MM.1S (cell line): ENCODE results near the gene TCF12.

Experiments used
- EZH2 ChIP-seq: fragments of 300-600 bp; sonication (generic); optimal IDR thresholded peaks from 2 replicates; pipeline ENCODE3; 2017; ENCODE audit warnings: low read depth, mild to moderate bottlenecking, antibody characterized with exemption, low read length, mixed read lengths
- EZH2phosphoT487 ChIP-seq: fragments of 300-600 bp; sonication (generic); IDR thresholded peaks from 2 replicates; pipeline ENCODE4 v1.6.1; 2018; ENCODE audit warnings: antibody characterized with exemption, low read length
- TF ChIP-seq, protein P1 (sequence below): fragments of 300-600 bp; sonication (generic); IDR thresholded peaks from 2 replicates; pipeline ENCODE4 v1.5.1; 2016; ENCODE audit warnings: antibody characterized with exemption, low read length, mixed read lengths

DNA sequence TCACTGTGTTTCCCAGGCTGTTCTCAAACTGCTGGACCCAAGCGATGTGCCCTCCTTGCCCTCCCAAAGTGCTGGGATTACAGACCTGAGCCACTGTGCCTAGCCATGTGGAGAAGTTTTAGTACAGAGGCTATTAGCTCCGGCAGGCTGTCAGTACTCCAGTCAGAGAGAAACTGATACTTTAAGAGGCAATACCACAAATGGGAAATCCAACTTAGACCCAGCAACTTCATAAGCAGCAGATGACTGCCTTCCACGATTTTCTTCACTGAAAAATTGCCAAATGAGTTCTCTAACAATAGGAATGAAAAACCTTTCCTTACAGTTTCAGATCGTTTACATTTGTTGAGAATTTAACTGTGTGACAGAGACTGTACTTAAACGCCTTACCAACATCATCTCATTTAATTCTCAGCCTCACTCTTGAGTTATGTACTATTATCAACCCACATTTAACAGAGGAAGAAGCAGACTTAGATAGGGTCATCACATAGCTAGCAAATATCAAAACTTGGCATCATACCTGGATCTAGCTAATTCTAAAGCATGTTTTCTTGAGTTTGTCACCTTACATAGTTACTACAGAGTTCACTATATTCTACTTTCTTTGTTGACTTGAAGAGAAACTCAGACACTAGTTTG lies 127.4 kb downstream of the TCF12 start:
- TF ChIP-seq, protein P1, sequence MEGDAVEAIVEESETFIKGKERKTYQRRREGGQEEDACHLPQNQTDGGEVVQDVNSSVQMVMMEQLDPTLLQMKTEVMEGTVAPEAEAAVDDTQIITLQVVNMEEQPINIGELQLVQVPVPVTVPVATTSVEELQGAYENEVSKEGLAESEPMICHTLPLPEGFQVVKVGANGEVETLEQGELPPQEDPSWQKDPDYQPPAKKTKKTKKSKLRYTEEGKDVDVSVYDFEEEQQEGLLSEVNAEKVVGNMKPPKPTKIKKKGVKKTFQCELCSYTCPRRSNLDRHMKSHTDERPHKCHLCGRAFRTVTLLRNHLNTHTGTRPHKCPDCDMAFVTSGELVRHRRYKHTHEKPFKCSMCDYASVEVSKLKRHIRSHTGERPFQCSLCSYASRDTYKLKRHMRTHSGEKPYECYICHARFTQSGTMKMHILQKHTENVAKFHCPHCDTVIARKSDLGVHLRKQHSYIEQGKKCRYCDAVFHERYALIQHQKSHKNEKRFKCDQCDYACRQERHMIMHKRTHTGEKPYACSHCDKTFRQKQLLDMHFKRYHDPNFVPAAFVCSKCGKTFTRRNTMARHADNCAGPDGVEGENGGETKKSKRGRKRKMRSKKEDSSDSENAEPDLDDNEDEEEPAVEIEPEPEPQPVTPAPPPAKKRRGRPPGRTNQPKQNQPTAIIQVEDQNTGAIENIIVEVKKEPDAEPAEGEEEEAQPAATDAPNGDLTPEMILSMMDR, result no peak
- TF ChIP-seq EZH2 (no peak), EZH2phosphoT487 (no peak)
